Measurements from ENCODE around the gene IL17C. TPM values are rescaled to one million over a fixed set of nuclear protein-coding genes. Genes with fewer than 3 reads are reported as not detected.

The IL17C gene
- total and polyA plus RNA-seq, 2 donors (not counting 3 experiments of a cell fraction or from before 2014, with no cell fraction given), result 0.17 TPM; not detected in 1

- dilution Hi-C loops (cut with MboI; ENCODE audit: extremely low pct_ligation_motif_present, low sequenced_read_pairs) (no loop called here), intact Hi-C loops (cut with micrococcal nuclease) (loop anchor here (1.0 to 2.0 kb wide), 2 partner anchors 15 to 23 kb away; partner anchors contain the start of gene MVD)
- H3K9ac ChIP-seq (replicated peaks; ENCODE audit: extremely low read depth, insufficient read depth, low read length), result no peak overlapping the region
- no TSS peak for BruUV-seq (replicated peaks)
- DNase-seq (ENCODE audit: low read depth, low spot score) (no peak), FAIRE-seq (no peak)
- H2AFZ ChIP-seq (ENCODE audit: low read depth, low read length), result peak overlapping the region; percentile 89
- H3K36me3 ChIP-seq (ENCODE audit: control insufficient read depth in 2 of 2, extremely low read depth in 1 of 2, insufficient read depth in 2 of 2, low read length in 2 of 2), result no peaks in the 10 kb centered on the region
- H3K79me2 ChIP-seq (ENCODE audit: control insufficient read depth, insufficient read depth, low read length), result no peaks in the 10 kb centered on the region
- ChIA-PET CTCF (interaction anchor here (0.6 to 1.7 kb wide), 3 partner anchors 13 to 116 kb away, joined by 4 to 5 read pairs (median 4); partner anchors contain the start of gene ZC3H18), POLR2A (no interaction called here)
- no peaks in the 10 kb centered on the region for H3K9me1 ChIP-seq (replicated peaks; ENCODE audit: control insufficient read depth, extremely low read depth, insufficient read depth, low read length)
- peaks cover 3% of the 10 kb centered on the region for H3K4me1 ChIP-seq (ENCODE audit: control insufficient read depth, extremely low read depth, insufficient read depth, low read length)
- H4K20me1 ChIP-seq (replicated peaks; ENCODE audit: control insufficient read depth, extremely low read depth, insufficient read depth, low read length), result no peaks in the 10 kb centered on the region
- TF ChIP-seq JUN (IDR thresholded peaks at IDR 0.05; ENCODE audit: borderline replicate concordance, insufficient read depth, insufficient read length, low read depth), result no peak
- TF ChIP-seq CTCF (IDR thresholded peaks at IDR 0.05; ENCODE audit: extremely low read depth in 1 of 2, insufficient read depth in 1 of 2, low read depth in 1 of 2, low read length in 2 of 2), result no peak
- no peak for TF ChIP-seq POLR2AphosphoS5 (IDR thresholded peaks at IDR 0.05; ENCODE audit: insufficient read depth, low read depth, low read length)
- TF ChIP-seq MYC (IDR thresholded peaks at IDR 0.05; ENCODE audit: low read depth, low read length), result no peak
- TF ChIP-seq EZH2 (IDR thresholded peaks at IDR 0.05; ENCODE audit: borderline replicate concordance, low read depth, low read length, severe bottlenecking), result no peak
- TF ChIP-seq POLR2A (IDR thresholded peaks at IDR 0.05; ENCODE audit: low read depth, low read length), result no peak
- TF ChIP-seq MAX (IDR thresholded peaks at IDR 0.05; ENCODE audit: insufficient read depth, insufficient read length), result no peak
- TF ChIP-seq GATA2 (IDR thresholded peaks at IDR 0.05; ENCODE audit: insufficient read depth, insufficient read length, low read depth, low read length), result no peak
- no peak for TF ChIP-seq FOS (IDR thresholded peaks at IDR 0.05; ENCODE audit: borderline replicate concordance, insufficient read depth, low read length)
- no peak overlapping the region for H3K27ac ChIP-seq (ENCODE audit: insufficient read depth, low read depth, low read length)
- no peaks in the 10 kb centered on the region for H3K9me3 ChIP-seq (replicated peaks; ENCODE audit: control insufficient read depth, insufficient read depth, low read length)
- H3K4me2 ChIP-seq (ENCODE audit: insufficient read depth, low read length), result peak overlapping the region; percentile 70
- H3K4me3 ChIP-seq (replicated peaks in 1 of 3; ENCODE audit: insufficient read depth in 1 of 3, low read depth in 1 of 3, low read length in 3 of 3), result peak overlapping the region; percentile 29 to 57 (median 40)
- H3K27me3 ChIP-seq (ENCODE audit: control insufficient read depth in 2 of 2, insufficient read depth in 2 of 2, low read length in 2 of 2), result peaks cover 0 to 2% of the 10 kb centered on the region in 2 experiments
Observed at GRCh38 chr16:88686062-88686438, 47.7 kb downstream of the IL17C start.

Measured in endothelial cell of umbilical vein (primary cell).